GM23338 (cell line): ENCODE measurements around the gene KCNMA1. TPM values are rescaled to one million over a fixed set of nuclear protein-coding genes. Genes with fewer than 3 reads are reported as not detected.

ENCODE experiments used
- CREB1 ChIP-seq: fragments of 250-450 bp; sonication (Bioruptor Pico); IDR thresholded peaks from 2 replicates; pipeline ENCODE4 v1.5.0; 2020; ENCODE audit warnings: low read depth, mild to moderate bottlenecking, moderate library complexity
- EZH2 ChIP-seq: fragments of 200-600 bp; sonication (generic); IDR thresholded peaks from one replicate; pipeline ENCODE4 v1.8.0; 2017; ENCODE audit warnings: antibody characterized with exemption, mild to moderate bottlenecking, low read depth; ENCODE audit not compliant: unreplicated experiment
- EZH2phosphoT487 ChIP-seq: fragments of 200-600 bp; sonication (generic); IDR thresholded peaks from one replicate; pipeline ENCODE4 v1.8.1; 2018; ENCODE audit warnings: antibody characterized with exemption; ENCODE audit not compliant: unreplicated experiment
- POLR2AphosphoS5 ChIP-seq: IDR thresholded peaks from 2 replicates; pipeline ENCODE4 v1.6.1; 2016; ENCODE audit warnings: antibody characterized with exemption, low read depth
- REST ChIP-seq: IDR thresholded peaks from one replicate; pipeline ENCODE4 v1.6.1; 2018; ENCODE audit warnings: antibody characterized with exemption; ENCODE audit not compliant: unreplicated experiment
- STAT1 ChIP-seq: IDR thresholded peaks from one replicate; pipeline ENCODE4 v1.6.1; 2016; ENCODE audit warnings: antibody characterized with exemption; ENCODE audit not compliant: unreplicated experiment
- ZNF462 ChIP-seq: fragments of 250-450 bp; sonication (Bioruptor Pico); IDR thresholded peaks from 2 replicates; pipeline ENCODE4 v1.5.0; 2020; ENCODE audit warnings: mild to moderate bottlenecking, moderate library complexity
- polyA plus RNA-seq: library from polyadenylated mRNA; unstranded; fragments of >200 nt; fragmentation: Nextera tagmentation; extraction: Ambion mirVana; gene quantifications from 2 replicates; pipeline ENCODE4 v1.2.1, GENCODE V29; 2016
- total RNA-seq: library from RNA; depleted of rRNA; stranded (reverse); fragments of >200 nt; shearing (Covaris generic); gene quantifications from 2 replicates; pipeline ENCODE4 v1.2.3, GENCODE V29; 2014

Gene KCNMA1
- total and polyA plus RNA-seq, 2 experiments from 2014 or later: 8.2 to 9.0 TPM

GRCh38 chr10:77556990-77557601 lies 80.5 kb downstream of the KCNMA1 start (continued):
- TF ChIP-seq ZNF462 (CRISPR knock-in tag) (no peak), EZH2phosphoT487 (no peak), POLR2AphosphoS5 (no peak), STAT1 (no peak), CREB1 (no peak), EZH2 (no peak), REST (no peak)
